PFSK-1 (cell line): ENCODE measurements around the gene MRTFA.

Experiments used
- POLR2AphosphoS5 ChIP-seq: IDR thresholded peaks from 2 replicates; pipeline ENCODE4 v1.6.1; 2012; ENCODE audit warnings: low read depth, mild to moderate bottlenecking, control low read depth, low read length, moderate library complexity
- SIN3A ChIP-seq: IDR thresholded peaks from 2 replicates; pipeline ENCODE4 v1.6.1; 2012; ENCODE audit warnings: mild to moderate bottlenecking, low read length, moderate library complexity, borderline replicate concordance; ENCODE audit not compliant: insufficient read depth
- TAF1 ChIP-seq: IDR thresholded peaks from 2 replicates; pipeline ENCODE4 v1.6.1; 2012; ENCODE audit warnings: low read length, control low read depth, borderline replicate concordance; ENCODE audit not compliant: insufficient read depth

DNA sequence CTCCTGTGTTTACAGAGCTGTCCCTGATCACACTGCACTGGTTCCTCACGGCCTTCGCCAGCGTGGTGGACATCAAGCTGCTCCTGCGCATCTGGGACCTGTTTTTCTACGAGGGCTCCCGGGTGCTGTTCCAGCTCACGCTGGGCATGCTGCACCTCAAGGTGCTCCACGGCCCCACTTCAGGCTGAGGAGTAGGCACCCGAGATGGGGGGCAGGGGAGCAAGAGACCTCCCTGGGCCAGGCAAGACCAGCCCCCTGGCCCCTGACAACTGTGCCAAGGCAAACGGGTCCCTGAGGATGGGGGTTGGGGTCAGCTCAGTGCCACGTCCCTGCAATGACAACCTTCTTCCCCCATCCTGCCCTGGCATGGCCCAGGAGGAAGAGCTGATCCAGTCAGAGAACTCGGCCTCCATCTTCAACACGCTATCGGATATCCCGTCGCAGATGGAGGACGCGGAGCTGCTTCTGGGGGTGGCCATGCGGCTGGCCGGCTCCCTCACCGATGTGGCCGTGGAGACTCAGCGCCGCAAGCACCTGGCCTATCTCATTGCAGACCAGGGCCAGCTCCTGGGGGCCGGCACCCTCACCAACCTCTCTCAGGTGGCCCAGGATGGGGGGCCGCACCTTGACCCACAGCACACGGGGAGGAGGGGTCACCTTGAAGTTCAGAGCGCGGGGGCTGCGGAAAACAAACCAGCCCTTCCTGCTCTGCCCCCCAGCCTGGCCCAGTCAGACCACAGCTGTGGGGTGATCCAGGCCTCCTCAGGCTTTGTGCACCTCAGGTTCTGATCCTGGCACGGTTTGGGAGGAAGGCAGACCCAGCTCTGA, 230.2 kb downstream of the MRTFA start:
- TF ChIP-seq POLR2AphosphoS5: no peak
- TF ChIP-seq TAF1: no peak
- TF ChIP-seq SIN3A: no peak
